Activated naive CD8-positive, alpha-beta T cell treated with anti-CD3 and anti-CD28 coated beads, Interleukin-2, amount 50 U/mL, for 24 hours (primary cell): ENCODE results near the gene STBD1.

Experiments used
- ATAC-seq: fragments of 150-1000 bp; cut with Tn5 transposase; one replicate; pipeline ENCODE4 v1.10.0; 2021
- DNase-seq: peaks from one replicate; pipeline ENCODE4 v3.0.0; 2021
- H3K27ac Mint-ChIP-seq: one replicate; pipeline ENCODE4 v1.8.0; 2021; ENCODE audit warnings: mild to moderate bottlenecking, mixed read lengths
- H3K27me3 Mint-ChIP-seq: one replicate; pipeline ENCODE4 v1.8.0; 2021; ENCODE audit warnings: mixed read lengths
- H3K36me3 Mint-ChIP-seq: one replicate; pipeline ENCODE4 v1.8.0; 2021; ENCODE audit warnings: low read depth, mixed read lengths
- H3K4me1 Mint-ChIP-seq: one replicate; pipeline ENCODE4 v1.8.0; 2021; ENCODE audit warnings: mixed read lengths
- H3K4me3 Mint-ChIP-seq: one replicate; pipeline ENCODE4 v1.8.0; 2021; ENCODE audit warnings: mild to moderate bottlenecking, moderate library complexity, mixed read lengths
- H3K9me3 Mint-ChIP-seq: one replicate; pipeline ENCODE4 v1.8.0; 2021; ENCODE audit warnings: mixed read lengths

STBD1 gene

GRCh38 chr4:76305971-76306881 lies at the start of gene STBD1:
Gene STBD1 (plus strand): TSS chr4:76306733. CDS start chr4:76306770, 37 bp downstream.
- Mint-ChIP-seq H3K36me3 (no peaks in the 10 kb centered on the region), H3K9me3 (no peaks in the 10 kb centered on the region), H3K4me3 (peak within 1 kb of the TSS; percentile 75), H3K27ac (no peak within 1 kb of the TSS), H3K27me3 (peaks cover 27% of the 10 kb centered on the region), H3K4me1 (peaks cover 22% of the 10 kb centered on the region)
- ATAC-seq = peak; percentile 31
- peak; percentile 42 for DNase-seq

- H3K27ac Mint-ChIP-seq = no peak overlapping the region
- peaks cover 24% of the 10 kb centered on the region for H3K27me3 Mint-ChIP-seq
- no peak overlapping the region for H3K4me3 Mint-ChIP-seq
- DNase-seq (no peak), ATAC-seq (no peak)
- no peaks in the 10 kb centered on the region for H3K9me3 Mint-ChIP-seq
- no peaks in the 10 kb centered on the region for H3K4me1 Mint-ChIP-seq
- no peaks in the 10 kb centered on the region for H3K36me3 Mint-ChIP-seq
These were observed 49.6 kb upstream of the STBD1 start for GRCh38 chr4:76256968-76257367.

GRCh38 chr4:76257824-76258223 lies 48.7 kb upstream of the STBD1 start:
- no peaks in the 10 kb centered on the region for H3K4me1 Mint-ChIP-seq
- peaks cover 17% of the 10 kb centered on the region for H3K27me3 Mint-ChIP-seq

GRCh38 chr4:76260571-76260970 lies 46.0 kb upstream of the STBD1 start:
- Mint-ChIP-seq H3K27me3 (no peaks in the 10 kb centered on the region), H3K4me1 (no peaks in the 10 kb centered on the region), H3K4me3 (no peak overlapping the region), H3K27ac (no peak overlapping the region), H3K9me3 (no peaks in the 10 kb centered on the region), H3K36me3 (no peaks in the 10 kb centered on the region)
- DNase-seq (no peak), ATAC-seq (no peak)

More at GRCh38 chr4:76257824-76258223, 48.7 kb upstream of the STBD1 start:
- no peak overlapping the region for H3K4me3 Mint-ChIP-seq
- DNase-seq = no peak
- no peak overlapping the region for H3K27ac Mint-ChIP-seq
- no peaks in the 10 kb centered on the region for H3K9me3 Mint-ChIP-seq
- no peak for ATAC-seq
- no peaks in the 10 kb centered on the region for H3K36me3 Mint-ChIP-seq

- Mint-ChIP-seq H3K4me3 (no peak overlapping the region), H3K27ac (no peak overlapping the region), H3K36me3 (no peaks in the 10 kb centered on the region), H3K27me3 (peaks cover 1% of the 10 kb centered on the region), H3K9me3 (no peaks in the 10 kb centered on the region), H3K4me1 (no peaks in the 10 kb centered on the region)
- DNase-seq = no peak
- ATAC-seq = no peak
These were observed 40.8 kb upstream of the STBD1 start for GRCh38 chr4:76265631-76266218.

GRCh38 chr4:76266627-76267026 lies 39.9 kb upstream of the STBD1 start:
- H3K4me1 Mint-ChIP-seq = no peaks in the 10 kb centered on the region
- H3K36me3 Mint-ChIP-seq = no peaks in the 10 kb centered on the region
- H3K27me3 Mint-ChIP-seq = peaks cover 3% of the 10 kb centered on the region
- no peak for ATAC-seq
- DNase-seq = no peak
- H3K4me3 Mint-ChIP-seq = no peak overlapping the region
- H3K9me3 Mint-ChIP-seq = no peaks in the 10 kb centered on the region
- no peak overlapping the region for H3K27ac Mint-ChIP-seq

- ATAC-seq (no peak), DNase-seq (no peak)
- Mint-ChIP-seq H3K4me1 (no peaks in the 10 kb centered on the region), H3K27me3 (peaks cover 3% of the 10 kb centered on the region), H3K36me3 (no peaks in the 10 kb centered on the region), H3K9me3 (no peaks in the 10 kb centered on the region), H3K27ac (no peak overlapping the region), H3K4me3 (no peak overlapping the region)
These were observed 38.7 kb upstream of the STBD1 start for GRCh38 chr4:76267811-76268210.

- Mint-ChIP-seq H3K4me1 (no peaks in the 10 kb centered on the region), H3K27me3 (peaks cover 5% of the 10 kb centered on the region), H3K27ac (no peak overlapping the region), H3K9me3 (no peaks in the 10 kb centered on the region), H3K4me3 (no peak overlapping the region), H3K36me3 (no peaks in the 10 kb centered on the region)
- ATAC-seq = no peak
- no peak for DNase-seq
These were observed 36.0 kb upstream of the STBD1 start for GRCh38 chr4:76270244-76271175.

- Mint-ChIP-seq H3K27me3 (peaks cover 7% of the 10 kb centered on the region), H3K36me3 (no peaks in the 10 kb centered on the region), H3K4me3 (no peak overlapping the region), H3K9me3 (no peaks in the 10 kb centered on the region), H3K27ac (no peak overlapping the region), H3K4me1 (no peaks in the 10 kb centered on the region)
- DNase-seq = no peak
- no peak for ATAC-seq
These were observed 35.3 kb upstream of the STBD1 start for GRCh38 chr4:76271248-76271647.

- ATAC-seq = no peak
- H3K4me1 Mint-ChIP-seq = no peaks in the 10 kb centered on the region
- no peak for DNase-seq
- H3K4me3 Mint-ChIP-seq = no peak overlapping the region
- no peaks in the 10 kb centered on the region for H3K9me3 Mint-ChIP-seq
- H3K27ac Mint-ChIP-seq = no peak overlapping the region
- H3K36me3 Mint-ChIP-seq = no peaks in the 10 kb centered on the region
- H3K27me3 Mint-ChIP-seq = peaks cover 7% of the 10 kb centered on the region
These were observed 34.5 kb upstream of the STBD1 start for GRCh38 chr4:76272073-76272472.

- H3K27me3 Mint-ChIP-seq = peaks cover 7% of the 10 kb centered on the region
- H3K27ac Mint-ChIP-seq = no peak overlapping the region
- ATAC-seq (no peak), DNase-seq (no peak)
- no peaks in the 10 kb centered on the region for H3K36me3 Mint-ChIP-seq
- H3K9me3 Mint-ChIP-seq = no peaks in the 10 kb centered on the region
- no peak overlapping the region for H3K4me3 Mint-ChIP-seq
- H3K4me1 Mint-ChIP-seq = no peaks in the 10 kb centered on the region
These were observed 34.0 kb upstream of the STBD1 start for GRCh38 chr4:76272582-76272981.

GRCh38 chr4:76272999-76273398 lies 33.5 kb upstream of the STBD1 start:
- Mint-ChIP-seq H3K27me3 (peaks cover 7% of the 10 kb centered on the region), H3K27ac (no peak overlapping the region), H3K36me3 (no peaks in the 10 kb centered on the region), H3K4me3 (no peak overlapping the region), H3K4me1 (no peaks in the 10 kb centered on the region), H3K9me3 (no peaks in the 10 kb centered on the region)
- DNase-seq = no peak
- no peak for ATAC-seq

- H3K36me3 Mint-ChIP-seq = no peaks in the 10 kb centered on the region
- H3K4me3 Mint-ChIP-seq = no peak overlapping the region
- DNase-seq = no peak
- no peak for ATAC-seq
- no peaks in the 10 kb centered on the region for H3K9me3 Mint-ChIP-seq
- H3K27me3 Mint-ChIP-seq = peaks cover 7% of the 10 kb centered on the region
- no peaks in the 10 kb centered on the region for H3K4me1 Mint-ChIP-seq
- H3K27ac Mint-ChIP-seq = no peak overlapping the region
These were observed 30.9 kb upstream of the STBD1 start for GRCh38 chr4:76275486-76276124.

GRCh38 chr4:76276813-76277212 lies 29.7 kb upstream of the STBD1 start:
- peaks cover 4% of the 10 kb centered on the region for H3K27me3 Mint-ChIP-seq
- no peak overlapping the region for H3K27ac Mint-ChIP-seq
- no peak for ATAC-seq
- H3K4me1 Mint-ChIP-seq = no peaks in the 10 kb centered on the region
- no peaks in the 10 kb centered on the region for H3K36me3 Mint-ChIP-seq
- H3K4me3 Mint-ChIP-seq = no peak overlapping the region
- H3K9me3 Mint-ChIP-seq = no peaks in the 10 kb centered on the region
- DNase-seq = no peak
